GM10847 (cell line): ENCODE results near the gene MAU2.

ENCODE experiments used
- POLR2A ChIP-seq: IDR thresholded peaks from 2 replicates; pipeline ENCODE4 v1.6.1; 2011; ENCODE audit not compliant: insufficient read length; ENCODE audit errors: extremely low read depth

The MAU2 gene

DNA sequence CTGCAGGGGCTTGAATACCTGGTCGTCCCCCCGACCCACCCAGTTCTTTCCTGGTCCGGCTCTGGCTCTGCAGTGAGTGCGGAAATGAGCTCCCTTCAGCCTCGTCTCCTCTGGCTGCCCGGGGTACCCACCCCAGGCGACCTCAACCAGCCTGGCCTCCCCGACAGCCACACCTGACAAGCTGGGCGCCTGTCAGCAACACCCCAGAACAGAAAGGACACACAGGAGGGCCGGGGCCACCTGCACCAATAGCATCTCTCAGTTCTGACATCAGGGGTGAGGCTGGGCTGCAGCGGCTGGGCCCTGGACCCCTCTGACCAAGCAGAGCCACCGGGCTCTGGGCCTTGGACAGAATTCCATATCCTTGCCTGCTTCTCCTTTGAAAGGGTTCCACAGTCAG, 20.0 kb upstream of the MAU2 start:
- no peak for TF ChIP-seq POLR2A

DNA sequence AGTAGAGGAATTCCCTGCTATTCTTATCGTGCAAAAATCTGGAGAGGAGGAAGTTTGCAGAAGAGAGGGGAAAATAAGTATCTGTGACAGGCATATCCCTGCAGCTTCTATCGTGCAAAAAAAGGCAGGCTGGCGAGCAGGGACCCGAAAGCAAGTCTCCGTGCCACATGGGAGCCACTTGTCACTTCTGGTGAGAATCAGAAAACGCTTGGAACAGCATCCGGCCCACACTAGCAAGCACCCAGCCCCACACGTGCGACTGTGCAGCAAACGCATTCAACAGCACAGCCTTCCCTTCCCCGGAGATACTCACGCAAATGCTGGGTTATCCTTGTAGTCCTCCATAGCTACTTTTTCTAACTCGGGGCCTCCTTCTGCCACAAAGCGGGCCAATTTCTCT, 17.2 kb upstream of the MAU2 start:
- TF ChIP-seq POLR2A, result no peak

DNA sequence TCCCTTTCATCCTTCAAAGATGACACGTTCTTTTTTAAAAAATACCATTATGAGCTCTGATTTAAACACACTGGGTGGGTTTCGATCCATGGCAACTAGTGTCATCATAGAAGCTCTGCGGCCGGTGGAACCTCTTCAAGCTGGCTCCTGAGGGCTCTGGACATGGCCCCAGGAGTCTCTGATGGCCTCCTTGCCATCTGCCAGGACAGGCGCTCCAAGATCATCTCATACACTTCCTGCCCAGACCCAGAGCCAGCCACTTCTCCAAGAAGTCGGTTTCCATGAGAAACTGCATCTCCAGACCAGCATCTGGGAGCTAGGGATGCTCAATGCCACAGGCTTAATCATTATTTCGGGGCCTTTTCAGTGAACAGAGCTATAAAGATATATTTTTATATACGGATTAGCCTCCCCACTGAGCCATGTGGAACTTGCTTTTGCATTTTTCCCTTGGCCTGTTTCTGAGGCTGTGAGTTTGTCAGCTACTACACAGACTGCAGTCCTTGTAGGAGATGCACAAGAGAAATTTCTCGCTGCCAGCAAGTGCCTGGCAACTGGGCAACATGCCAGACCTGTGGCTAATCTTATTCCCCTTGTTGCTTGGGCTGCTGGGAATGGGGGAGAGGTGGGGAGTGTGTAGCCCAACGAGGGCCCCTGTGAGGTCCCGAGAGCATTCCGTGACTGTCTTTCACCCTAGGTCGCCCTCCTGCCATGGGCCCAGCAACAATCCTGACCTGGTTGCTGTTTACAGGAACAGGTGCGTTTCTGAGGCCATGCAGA, 16.3 kb upstream of the MAU2 start:
- TF ChIP-seq POLR2A, result no peak

DNA sequence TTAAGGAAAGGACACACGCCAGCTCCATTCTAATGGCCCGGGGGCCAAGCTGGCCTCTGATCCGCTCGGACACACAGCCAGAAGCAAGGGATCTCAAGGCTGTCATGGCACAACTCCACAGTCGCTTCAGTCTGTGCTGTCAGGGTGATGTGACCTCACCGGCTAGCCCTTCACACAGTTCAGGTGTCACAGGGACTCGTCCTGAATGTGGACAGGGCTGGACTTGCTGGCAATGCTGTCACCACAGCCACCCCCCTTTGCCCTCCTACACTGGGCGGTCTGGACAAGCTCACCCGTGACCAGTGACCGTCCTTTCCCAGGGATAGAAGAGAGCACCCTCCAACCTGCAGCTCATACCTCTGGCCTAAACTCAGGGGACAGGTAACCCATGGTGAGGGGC, 15.6 kb upstream of the MAU2 start:
- TF ChIP-seq POLR2A, result no peak

DNA sequence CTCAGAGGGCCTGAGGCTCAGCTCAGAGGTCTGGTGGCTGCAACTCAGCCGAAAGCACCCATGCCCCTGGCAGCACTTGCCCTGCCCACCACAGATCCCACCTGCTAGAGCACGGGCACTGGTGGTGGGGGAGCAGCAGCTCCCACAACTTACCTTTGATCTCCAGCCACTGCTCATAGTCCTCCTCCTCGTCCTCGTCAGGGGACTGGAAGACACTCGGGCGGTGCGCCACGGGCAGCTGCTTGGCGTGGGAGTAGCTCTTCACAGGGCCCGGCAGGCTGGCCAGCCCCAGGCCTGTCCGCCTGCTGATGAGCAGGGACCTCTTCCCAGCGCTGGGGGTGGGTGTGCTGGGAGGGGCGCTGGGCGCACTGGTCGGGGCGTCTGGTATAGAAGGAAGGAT, 14.9 kb upstream of the MAU2 start:
- no peak for TF ChIP-seq POLR2A

DNA sequence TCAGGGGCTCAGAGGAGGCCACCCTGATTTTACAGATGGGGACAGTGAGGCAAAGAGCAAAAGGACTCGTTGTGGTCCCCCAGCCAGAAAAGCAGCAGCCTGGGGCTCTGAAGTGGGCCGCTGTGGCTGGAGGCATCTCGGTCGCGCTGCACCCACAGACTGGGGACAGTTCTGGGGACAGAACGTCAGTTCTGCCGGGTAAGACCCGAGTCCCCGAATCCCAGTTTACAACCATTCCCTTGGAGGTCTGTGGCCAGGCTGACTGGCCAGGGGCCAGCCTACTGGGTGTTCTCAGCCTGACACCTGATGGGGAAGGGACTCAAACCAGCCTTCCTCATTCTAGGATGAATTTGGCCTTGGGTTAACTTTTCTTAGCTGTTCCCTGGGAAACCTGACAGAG, 14.4 kb upstream of the MAU2 start:
- TF ChIP-seq POLR2A, result no peak

DNA sequence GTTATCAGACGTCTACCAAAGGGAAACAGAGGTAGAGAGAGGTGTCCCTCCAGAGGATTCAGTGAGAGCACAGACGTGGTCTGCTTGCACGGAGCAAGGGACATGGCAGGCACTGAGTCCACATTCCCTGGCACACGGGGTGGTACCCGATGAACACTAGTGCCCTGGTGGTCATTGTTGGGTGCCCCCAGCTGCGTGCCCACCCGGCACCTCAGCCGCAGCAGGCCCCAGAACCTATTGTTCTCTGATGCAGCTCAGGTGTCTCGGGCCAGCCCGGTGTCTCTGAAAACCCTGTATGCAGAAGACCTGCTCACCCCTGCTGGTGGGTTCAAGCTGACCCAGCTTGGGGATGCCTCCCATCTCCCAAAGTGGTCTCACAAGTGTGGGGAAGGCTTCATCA, 12.3 kb upstream of the MAU2 start:
- no peak for TF ChIP-seq POLR2A

DNA sequence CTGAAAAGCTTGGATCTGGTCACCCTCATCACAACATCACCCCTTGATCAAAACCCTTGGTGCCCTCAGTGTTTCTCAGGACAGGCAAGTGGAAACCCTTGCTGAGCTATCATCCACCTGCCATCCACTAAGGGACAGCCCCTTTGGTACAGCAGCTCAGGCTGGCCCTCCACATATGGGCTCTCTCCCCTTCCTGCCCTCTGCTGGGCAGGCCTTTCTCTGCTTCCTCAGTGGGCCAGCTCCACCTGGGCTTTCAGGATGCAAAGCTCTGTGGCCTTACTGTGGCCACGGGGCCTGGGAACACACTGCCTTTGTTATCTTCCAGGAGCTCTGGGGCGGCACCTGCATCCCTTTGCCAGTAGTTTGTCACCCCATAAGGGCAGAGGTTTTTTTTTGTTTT, 5.2 kb upstream of the MAU2 start:
- no peak for TF ChIP-seq POLR2A

DNA sequence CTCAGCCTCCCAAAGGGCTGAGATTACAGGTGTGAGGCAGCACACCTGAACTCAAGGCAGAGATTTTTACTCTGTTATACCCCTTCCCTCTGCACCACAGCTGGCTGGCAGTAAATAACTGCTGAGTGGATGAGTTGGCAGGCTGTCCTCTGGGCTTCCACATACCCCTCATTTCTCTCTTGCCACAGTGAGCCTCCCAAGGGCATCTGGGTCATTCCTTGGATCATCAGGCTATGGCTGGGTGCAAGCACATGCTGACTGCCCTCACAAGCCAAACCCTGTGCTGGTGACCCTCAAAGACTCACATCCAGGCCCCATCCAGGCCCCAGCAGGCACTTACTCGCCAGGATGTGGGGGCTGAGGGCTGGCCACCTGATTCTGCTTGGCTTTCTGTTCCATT, 4.5 kb upstream of the MAU2 start:
- no peak for TF ChIP-seq POLR2A

DNA sequence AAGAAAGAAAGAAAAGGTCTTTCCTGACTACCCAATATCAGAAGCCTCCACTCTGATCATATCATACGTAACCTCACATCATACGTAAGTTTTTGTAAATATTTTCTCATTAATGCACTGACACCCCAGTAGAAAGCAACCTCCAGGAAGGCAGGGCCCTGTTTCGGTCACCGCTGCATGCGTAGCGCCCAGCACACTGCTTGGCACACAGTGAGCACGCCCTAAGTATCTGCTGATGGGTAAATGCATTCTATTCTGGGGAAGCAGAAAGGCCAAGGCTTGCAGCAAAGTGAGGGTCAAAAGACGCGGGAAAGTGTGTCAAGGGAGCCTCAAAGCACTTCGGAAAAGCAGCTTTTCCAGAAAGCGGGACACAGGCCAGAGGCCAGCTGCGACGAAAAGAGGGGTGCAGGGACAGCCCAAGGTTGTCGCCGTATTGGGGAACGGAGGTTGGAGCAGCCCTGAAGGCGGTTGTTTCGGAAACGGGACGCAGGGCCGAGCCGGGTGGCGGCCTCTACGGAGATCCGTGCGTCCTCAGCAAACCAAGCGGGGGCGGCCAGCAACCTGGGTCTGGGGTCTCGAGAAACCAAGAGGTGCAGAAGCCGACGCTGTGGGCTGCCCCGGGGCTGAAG, 783 bp upstream of the MAU2 start:
- no peak for TF ChIP-seq POLR2A

DNA sequence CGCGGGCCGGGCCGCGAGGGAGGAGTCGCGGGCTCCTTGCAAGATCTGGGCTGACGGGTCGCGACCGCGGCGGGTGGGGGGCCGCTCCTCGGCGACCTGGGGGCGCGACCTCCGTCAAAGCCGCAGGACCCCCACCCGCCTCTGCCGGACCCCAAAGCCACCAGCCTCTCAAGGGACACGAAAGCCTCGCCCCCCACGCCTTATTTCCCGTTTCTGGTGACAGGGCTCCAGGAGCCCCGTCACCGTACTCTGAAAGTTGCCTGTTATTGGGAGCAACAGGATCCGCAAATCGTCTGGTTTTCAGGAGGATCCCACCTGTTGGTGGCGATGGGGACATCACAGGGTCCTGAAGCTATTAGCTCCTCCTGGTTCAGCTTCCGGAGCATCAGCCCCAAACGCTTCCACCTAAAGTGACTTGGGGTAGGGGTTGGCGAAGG, 530 bp downstream of the MAU2 start:
- TF ChIP-seq POLR2A, result no peak

DNA sequence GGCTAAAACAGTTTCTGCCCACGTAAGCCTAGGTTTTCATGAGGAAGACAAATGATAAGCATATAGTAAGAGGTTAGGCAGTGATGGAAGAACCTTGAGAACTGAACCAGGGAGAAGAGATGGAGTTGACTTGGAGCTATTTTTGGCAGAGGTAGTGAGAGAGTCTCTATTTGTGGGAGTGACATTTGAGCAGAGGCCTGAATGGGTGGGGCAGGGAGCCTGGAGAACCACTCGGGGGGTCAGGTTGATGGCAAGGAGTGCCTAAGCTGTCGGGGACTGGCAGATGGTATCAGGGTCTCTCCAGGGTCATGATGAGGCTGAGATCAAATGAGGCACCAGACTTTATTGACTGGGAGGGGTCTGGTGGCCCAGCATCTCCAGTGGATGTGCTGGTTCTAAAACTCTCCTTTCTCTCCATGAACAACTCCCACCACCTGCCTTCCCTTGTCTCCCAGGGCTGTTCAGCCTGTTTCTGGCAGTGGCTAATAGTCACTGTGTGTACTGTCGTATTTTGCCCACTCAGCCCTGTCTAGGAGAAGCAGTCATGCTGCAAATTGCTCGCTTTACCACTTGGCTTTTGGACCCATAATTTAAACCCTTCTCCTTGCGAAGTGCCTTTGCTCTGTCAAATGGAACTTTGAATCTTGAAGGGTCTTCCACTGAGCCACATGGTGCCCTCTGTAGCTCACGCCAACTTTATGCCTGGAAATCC, 3.6 kb downstream of the MAU2 start:
- no peak for TF ChIP-seq POLR2A

DNA sequence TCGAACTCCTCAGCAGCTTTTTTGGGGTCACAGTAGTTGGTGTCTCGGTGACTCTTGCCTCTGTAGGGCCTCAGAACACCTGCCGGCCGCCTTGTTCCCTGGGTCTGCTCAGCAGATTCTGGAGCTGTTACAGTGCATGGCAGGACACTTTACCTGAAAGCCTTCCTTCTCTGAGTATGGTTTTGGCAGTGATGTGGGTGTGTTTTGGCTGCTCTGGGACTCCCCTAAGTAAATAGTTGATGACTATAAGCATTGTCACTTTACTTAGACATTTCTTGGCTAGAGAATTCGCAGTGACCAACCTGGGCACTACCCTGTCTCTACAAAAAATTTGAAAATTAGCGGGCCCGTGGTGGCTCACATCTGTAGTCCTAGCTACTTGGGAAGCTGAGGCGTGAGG, 7.0 kb downstream of the MAU2 start:
- no peak for TF ChIP-seq POLR2A

DNA sequence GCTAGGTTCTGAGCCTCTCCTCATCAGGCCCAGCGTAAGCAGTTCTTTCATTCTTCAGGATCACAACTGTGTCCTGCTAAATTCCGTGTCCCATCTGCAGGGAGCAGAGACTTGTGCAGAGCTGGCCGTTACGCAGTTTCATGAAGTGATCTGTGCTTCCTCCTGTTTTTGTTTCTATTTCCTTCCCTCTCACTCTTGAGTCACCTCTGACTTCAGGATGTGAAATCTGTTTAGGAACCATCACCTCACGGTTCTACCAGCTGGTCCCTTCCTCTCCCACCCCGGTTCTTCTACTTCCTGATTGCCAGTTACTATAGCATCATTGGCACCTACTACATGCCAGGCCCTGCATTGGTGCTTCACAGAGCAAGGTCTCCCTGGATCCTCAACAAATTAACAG, 8.5 kb downstream of the MAU2 start:
- no peak for TF ChIP-seq POLR2A

DNA sequence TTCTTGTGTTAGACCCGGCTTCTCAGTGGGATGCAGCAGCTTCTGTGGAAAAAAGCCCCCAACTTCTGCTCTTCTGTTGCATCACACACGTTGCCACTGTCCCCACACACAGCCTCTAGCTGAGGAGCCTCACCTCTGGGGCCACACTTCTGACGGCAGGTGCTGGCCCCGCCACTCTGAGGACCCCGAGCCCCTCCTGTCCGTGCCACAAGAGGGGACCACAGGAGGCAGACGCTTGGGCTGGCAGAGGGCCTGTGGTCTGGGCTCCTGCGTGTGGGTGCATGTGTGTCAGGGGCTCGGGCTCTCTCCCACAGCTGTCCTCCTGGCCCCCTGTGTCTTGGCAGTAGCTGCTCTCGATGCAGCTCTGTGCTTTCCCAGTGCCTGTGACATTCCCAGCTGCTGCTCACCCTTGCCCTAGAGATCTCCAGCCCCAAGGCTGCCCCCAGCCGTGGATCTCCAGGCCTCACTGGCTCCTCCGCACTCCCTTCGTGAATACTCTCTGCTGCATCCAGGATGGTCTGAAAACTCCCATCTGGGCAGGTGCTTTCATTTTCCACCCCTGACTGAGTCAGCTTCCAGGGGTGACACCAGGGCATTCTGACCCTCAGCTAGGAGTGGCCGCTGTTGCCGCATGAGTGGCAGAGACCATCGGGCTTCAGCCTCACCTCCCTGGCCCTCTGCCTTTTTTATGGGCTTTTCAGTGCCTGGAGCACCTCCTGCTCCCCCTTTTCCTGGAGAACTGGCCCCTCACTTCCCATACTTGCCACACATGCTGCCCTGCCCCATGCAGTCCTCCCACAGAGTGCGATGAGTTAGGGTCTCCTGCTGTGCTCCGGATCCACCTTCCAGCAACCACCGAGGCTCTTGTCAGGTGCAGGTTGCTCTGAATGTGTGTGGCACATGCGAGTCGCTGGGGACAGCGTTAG, 13.7 kb downstream of the MAU2 start:
- TF ChIP-seq POLR2A, result no peak
